Stimulated activated CD4-positive, alpha-beta T cell treated with anti-CD3 and anti-CD28 coated beads, TNF-alpha, amount 100 ng/mL, for 48 hours (primary cell): ENCODE results near the gene CYBB.

Experiments used
- DNase-seq, 3 donors: peaks; one replicate each; pipeline ENCODE4 v3.0.0-alpha.2; 2020; ENCODE audit warnings: low read depth in 3 of 3

The CYBB gene

DNA sequence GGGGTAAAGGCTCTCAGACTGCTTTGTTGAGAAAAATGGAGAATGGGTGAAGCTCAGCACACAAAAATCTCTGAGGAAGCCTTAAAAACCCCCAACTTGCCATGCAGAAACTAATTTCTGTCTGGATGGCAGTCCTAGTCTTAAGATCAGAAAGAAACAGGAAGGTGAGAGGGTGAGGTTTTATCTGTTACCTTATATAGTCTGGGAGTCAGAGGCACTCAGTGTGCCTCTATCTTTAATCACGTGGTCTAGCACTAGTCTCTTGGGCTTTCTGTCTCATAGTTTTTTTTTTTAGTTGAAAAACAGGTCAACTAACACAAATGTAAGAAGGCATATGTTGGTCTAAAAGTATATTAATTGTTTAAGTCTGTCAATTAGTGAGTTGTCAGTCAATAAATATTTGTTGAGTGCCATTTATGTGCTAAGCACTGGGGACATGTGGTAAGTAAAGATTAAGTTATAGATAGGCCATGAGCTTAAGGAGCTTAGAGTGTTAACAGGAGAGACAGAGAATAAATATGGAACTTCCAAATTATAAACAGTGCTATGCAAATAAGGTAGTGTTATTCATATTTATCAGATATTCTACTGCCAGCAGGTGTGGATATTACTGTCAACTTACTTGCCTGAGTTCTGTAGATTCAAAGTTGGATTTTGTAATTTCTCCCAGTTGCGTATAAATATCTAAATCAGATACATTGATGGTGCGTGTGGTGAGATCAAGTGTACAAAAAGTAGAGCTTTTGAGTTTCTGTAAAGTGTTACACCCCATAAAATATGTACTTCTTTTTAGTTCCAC, 7.0 kb downstream of the CYBB start:
- no peak for DNase-seq

DNA sequence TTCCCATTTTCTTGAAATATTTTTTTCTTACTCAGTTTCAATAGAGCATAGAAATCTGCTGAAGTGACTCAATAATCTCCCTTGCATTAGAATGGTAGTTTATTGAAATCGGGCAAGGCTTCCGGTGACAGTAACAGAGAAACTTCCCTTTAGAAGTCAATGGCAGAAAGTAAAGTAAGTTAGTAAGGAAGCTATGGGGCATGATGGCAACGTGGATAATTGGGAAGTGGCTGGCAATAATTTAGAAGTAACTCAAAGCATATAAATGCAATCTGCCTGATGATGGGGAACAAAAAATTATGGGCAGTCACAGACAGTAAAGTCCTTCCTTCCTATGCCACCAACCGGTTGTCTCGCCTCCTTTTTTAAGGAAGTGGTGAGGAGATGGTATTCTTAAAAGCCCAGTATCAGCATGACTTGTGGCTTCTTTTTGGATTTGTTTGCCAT, 7.6 kb downstream of the CYBB start:
- no peak for DNase-seq

DNA sequence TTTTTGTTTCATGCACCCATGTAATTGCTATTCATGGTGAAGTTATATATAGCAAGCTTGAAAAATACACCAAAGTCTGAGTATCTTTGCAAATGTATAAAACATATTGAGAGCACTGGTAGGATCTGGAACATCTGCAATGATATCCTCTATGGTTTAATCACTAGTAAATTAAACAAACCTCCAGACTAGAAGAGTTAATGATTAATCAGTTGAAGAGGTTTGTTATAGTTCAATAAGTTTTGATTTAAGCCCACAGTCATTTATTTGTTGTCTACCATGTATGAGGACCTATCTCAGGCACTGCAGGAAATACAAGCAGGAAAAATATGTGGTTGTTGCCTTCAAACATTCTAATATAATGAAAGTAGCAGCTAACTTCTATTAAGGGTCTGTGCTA, 16.5 kb downstream of the CYBB start:
- no peak for DNase-seq

DNA sequence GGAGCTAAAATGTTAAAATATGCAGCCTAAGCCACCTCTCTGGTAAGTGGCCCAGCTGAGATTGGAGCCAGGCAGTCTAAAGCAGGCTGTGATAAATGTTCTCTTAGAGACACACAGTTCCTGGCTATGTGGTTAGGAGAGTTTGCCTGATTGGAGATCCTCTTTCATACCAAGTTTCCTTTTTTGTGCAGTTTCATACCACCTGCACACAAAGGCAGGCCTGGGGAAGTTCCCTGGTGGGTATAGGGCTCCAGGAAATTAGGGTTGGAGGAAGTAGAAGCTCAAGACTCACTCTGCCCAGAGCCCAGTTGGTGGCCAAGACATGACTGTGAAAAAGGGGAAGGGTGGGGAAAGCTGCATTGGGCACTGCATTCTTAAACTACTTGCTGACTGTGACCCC, 16.9 kb downstream of the CYBB start:
- DNase-seq, result no peak

GRCh38 chrX:37799936-37800335, 20.1 kb downstream of the CYBB start:
- no peak for DNase-seq

GRCh38 chrX:37800717-37801116, 20.9 kb downstream of the CYBB start:
- no peak for DNase-seq

DNA sequence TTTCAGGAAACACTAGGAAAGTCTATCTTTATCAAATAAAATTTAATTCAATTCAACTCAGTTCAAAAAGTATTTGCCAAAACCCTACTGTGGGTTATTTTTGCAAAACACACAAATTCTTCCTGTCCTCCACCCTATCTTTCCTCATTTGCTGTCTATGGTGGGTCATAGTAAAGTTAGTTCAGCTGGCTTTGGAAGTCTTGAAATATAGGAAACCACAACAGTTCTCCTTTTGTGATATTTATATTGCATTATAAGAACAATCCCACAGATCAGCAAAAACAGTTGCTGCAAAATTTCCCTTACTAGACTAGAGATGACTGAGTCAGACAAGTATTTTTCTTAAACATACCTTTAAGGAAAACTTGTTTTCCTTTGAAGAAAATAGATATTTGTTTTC, 22.2 kb downstream of the CYBB start:
- no peak for DNase-seq

GRCh38 chrX:37803057-37803456, 23.2 kb downstream of the CYBB start:
- DNase-seq, result no peak

DNA sequence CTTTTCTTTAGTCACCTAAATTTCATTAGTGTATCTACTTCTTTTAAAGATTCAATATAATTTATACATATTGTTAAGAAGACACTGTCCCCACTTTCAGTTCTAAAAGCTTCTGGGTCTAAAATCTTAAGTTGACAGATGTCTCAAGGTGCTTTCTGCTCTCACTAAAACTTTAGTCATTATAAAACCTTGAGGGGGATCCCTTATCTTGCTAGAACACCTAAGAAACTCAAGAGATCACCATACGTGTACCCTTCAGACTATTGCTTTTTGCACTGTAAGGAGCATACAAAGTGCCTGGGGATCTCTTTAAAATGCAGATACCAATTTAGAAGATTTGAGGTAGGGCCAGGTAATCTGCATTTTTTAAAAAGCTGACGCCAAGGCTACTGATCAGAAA, 30.1 kb downstream of the CYBB start:
- DNase-seq, result no peak

- DNase-seq, result no peak
These were observed 32.3 kb downstream of the CYBB start for GRCh38 chrX:37812110-37812509.

- DNase-seq, result no peak
These were observed 33.7 kb downstream of the CYBB start for GRCh38 chrX:37813570-37813969.

- DNase-seq, result no peak
These were observed 35.5 kb downstream of the CYBB start for GRCh38 chrX:37815366-37815765.

DNA sequence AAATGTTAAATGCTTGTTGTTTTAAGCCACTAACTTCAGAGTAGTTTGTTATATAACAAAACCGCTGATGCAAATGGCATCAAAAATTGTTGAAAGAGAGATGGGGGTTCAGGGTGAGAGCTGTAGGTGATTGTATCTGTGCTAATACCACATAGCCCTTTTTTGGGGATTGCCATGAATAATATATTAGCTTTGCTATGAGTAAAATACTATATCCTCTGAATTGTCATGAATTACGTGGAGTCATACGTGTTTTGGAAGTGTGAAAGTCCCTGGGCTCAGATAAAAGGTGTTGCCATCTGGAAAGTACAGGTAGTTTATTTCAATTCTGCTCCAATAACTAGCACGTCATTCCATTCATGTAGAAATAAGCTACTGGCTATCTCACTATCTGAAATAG, 36.9 kb downstream of the CYBB start:
- no peak for DNase-seq

DNA sequence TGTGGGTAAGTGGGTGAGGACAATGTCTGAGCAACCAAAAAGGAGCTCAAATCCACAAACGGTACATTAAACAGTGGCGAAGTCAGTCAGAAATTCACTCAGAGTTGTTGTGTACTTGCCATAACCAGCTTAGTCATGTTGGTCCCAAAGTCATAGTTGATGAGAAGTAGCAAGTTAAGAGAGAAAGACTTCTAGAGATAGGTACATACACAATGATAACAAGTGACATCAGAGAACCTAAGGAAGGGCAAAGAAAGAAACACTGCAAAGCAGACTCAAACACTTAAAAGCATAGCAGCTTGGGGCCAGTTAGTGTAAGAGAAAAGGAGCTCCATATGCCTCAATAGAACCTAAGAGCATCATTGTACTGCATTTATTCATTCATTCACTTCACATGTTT, 37.3 kb downstream of the CYBB start:
- DNase-seq, result no peak

GRCh38 chrX:37817579-37817978, 37.7 kb downstream of the CYBB start:
- no peak for DNase-seq

- no peak for DNase-seq
These were observed 38.2 kb downstream of the CYBB start for GRCh38 chrX:37818031-37818430.

DNA sequence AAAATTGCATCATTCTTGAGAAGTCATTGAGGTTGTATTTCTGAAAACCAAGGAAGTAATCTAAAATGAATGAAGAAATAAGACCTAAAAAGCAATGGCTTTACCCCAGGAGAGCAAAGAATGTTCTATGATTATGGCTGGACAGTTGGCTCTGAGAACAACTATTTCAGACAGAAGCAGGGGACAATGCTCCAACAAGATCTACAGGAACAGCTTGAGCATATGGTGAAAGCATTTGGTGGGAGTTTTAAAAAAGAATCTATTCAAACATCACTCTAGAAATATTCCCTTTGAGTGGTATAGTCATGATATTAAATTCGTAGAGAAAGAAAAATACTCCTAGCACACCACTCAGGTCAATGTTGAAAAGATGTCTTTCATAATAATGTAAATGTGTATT, 40.8 kb downstream of the CYBB start:
- DNase-seq, result no peak

DNA sequence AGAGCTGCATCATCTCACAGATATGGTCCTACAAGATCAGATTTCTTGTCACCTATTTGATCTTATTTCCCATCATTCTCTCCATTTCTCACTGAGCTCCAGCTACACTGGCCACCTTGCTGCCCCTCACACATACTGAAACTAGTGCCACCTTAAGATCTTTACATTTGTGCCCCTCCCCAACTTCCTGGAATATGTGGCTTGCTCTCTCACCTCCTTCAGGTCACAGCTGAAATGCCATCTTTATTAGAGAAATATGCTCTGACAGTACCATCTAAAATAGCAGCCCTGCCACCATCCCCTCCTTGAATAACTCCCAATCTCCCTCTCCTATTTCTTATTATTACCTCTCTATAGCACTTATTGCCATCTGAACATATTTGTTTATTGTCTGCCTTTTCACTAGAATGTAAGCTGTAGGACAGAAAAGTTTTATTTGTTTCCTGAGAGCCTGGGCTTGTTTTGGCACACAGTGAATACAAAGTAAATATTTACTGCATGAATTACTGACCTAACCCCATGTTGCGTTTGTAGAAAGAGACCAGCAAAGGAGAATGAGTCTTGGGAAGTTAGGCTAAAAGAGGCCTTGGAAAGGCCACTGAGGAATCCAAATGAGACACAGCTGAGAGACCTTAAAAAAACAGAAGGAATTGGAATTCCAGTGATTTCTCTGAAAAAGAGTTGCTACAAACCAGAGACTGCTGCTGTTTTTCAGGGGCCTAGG, 44.8 kb downstream of the CYBB start:
- no peak for DNase-seq

DNA sequence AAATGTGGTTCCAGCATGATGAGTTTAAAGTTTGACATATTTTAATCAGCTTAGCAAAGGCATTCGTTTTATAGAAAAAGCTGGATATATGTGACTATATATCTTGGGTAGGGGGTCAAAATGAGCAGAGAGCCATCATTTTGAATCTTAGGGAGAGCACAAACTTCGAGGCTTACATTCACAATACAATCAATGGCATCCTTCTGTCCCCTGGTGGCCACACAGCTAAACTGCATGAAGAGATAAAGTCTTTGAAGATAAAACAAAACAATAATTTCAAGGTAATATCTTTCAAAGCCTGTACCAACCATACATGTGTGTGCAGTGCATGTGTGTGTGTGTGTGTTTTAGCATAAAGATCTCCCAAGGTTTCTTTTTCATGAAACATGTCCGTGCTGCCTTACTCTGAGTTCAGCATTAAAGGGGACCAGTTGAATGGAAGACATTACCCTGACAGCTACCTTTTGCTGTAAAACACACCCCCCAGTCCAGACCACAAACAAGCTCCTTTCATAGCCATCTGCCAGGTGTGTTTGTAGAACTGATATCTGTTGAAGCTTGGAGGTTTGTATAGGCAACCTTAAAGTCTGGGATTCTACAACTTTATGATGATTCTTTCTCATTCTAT, 45.5 kb downstream of the CYBB start:
- peak in 2 of 3 donors; percentile 18 to 41 for DNase-seq

GRCh38 chrX:37829721-37830120, 49.9 kb downstream of the CYBB start:
- no peak for DNase-seq

DNA sequence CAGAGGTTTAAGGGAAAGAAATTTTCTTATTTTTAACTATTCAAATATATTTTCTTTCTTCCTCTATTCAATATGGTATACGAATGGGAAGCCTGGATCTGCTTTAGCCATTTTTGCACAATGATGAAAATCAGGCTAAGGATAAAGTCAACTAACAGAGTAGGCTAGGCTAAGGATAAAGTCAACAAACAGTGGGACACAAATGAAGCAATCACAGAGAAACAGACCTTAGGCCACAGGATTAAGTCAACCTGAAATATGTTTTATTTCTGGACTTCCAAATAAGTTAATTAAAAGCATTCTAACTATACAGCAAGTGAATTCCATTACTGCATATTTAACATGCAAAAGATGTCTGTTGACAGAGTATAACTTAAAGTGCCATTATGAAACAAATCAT, 50.5 kb downstream of the CYBB start:
- no peak for DNase-seq

DNA sequence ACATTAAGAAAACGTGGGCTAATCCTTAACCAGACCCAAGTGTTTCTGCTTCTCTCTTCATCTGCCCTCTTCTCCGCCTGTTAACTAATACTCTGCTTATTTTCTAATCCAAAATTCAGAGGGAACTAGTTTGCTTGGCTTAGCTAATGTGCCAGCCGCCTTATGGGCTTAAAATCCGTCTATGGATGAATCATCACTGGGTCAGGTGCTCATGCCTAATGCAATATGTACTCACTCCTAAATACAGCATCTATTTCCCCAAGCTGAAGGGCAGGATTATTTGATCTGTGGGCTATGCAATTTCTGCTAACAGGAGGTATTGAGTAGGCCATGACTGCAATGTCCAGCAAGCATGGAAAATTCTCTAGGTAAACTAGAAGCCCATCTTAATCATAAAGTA, 55.1 kb downstream of the CYBB start:
- no peak for DNase-seq

GRCh38 chrX:37840931-37841330, 61.1 kb downstream of the CYBB start:
- no peak for DNase-seq
